GM12878 (cell line): ENCODE data around the gene SPATA25. TPM values are rescaled to one million over a fixed set of nuclear protein-coding genes. Genes with fewer than 3 reads are reported as not detected.

Experiments used
- ATAC-seq: fragments of 200-7000 bp; cut with Tn5 transposase; 3 replicates; pipeline ENCODE4 v1.9.1; 2020; ENCODE audit warnings: mild to moderate bottlenecking, moderate library complexity
- BruUV-seq: library from RNA; stranded (reverse); fragments of 400-500 nt; replicated peaks from 2 replicates; lab custom pipeline; 2021; lab: Mats Ljungman, UMichigan
- CTCF ChIA-PET: fragments of 300-600 bp; sonication (Branson Sonifier 250); formaldehyde crosslinking; extraction: SDS; loops from one replicate; lab custom pipeline; 2021; ENCODE audit warnings: inconsistent platforms; lab: Yijun Ruan, JAX
- POLR2A ChIA-PET: fragments of 350-600 bp; formaldehyde crosslinking; extraction: SDS; loops from one replicate; lab custom pipeline; 2021; ENCODE audit warnings: inconsistent platforms; lab: Charles Lee
- RAD21 ChIA-PET: fragments of 300-600 bp; sonication (Branson Sonifier 250); formaldehyde crosslinking; loops from one replicate; lab custom pipeline; 2023; ENCODE audit warnings: antibody characterized with exemption; ENCODE audit not compliant: unreplicated experiment; lab: Charles Lee
- SMC1A ChIA-PET: fragments of 300-600 bp; sonication (Branson Sonifier 250); formaldehyde crosslinking; loops from one replicate; lab custom pipeline; 2023; ENCODE audit not compliant: unreplicated experiment, uncharacterized antibody; lab: Charles Lee
- DNase-seq: peaks from one replicate; pipeline ENCODE4 v3.0.0-alpha.2; 2011; ENCODE audit warnings: low read depth, low spot score
- FAIRE-seq: peaks from 3 replicates; lab custom pipeline; 2011; peaks lifted over from hg19 to GRCh38; lab: Jason Lieb, UNC
- H2AFZ ChIP-seq: 2 replicates; pipeline ENCODE4 v1.6.0; 2011; ENCODE audit warnings: low read depth, low read length, control low read depth; ENCODE audit not compliant: control insufficient read depth
- H3K27ac ChIP-seq: 2 replicates; pipeline ENCODE4 v1.5.1; 2011; ENCODE audit warnings: control low read depth; ENCODE audit not compliant: control insufficient read depth, insufficient read depth
- H3K27me3 ChIP-seq, 2 experiments: replicated peaks in 1 of 2; 2 replicates each; pipeline versions ENCODE4 v1.6.0 to v1.6.1; 2011; ENCODE audit warnings: low read length in 1 of 2; ENCODE audit not compliant: control insufficient read depth in 2 of 2, insufficient read depth in 2 of 2
- H3K36me3 ChIP-seq, 2 experiments: 2 replicates each; pipeline ENCODE4 v1.5.1; 2011; ENCODE audit warnings: low read length in 1 of 2; ENCODE audit not compliant: control insufficient read depth in 2 of 2, insufficient read depth in 2 of 2
- H3K4me1 ChIP-seq: 2 replicates; pipeline ENCODE4 v1.6.1; 2011; ENCODE audit warnings: mild to moderate bottlenecking, low read length, moderate library complexity, mixed read lengths; ENCODE audit not compliant: control insufficient read depth, insufficient read depth
- H3K4me2 ChIP-seq: 2 replicates; pipeline ENCODE4 v1.6.0; 2011; ENCODE audit warnings: control low read depth; ENCODE audit not compliant: control insufficient read depth, insufficient read depth
- H3K4me3 ChIP-seq: fragments of 200-600 bp; sonication (generic); 2 replicates; pipeline ENCODE4 v1.5.1; 2016
- H3K79me2 ChIP-seq: 2 replicates; pipeline ENCODE4 v1.6.0; 2011; ENCODE audit warnings: low read length; ENCODE audit not compliant: control insufficient read depth, insufficient read depth
- H3K9ac ChIP-seq: 2 replicates; pipeline ENCODE4 v1.8.0; 2011; ENCODE audit warnings: low read length, control low read depth, mixed read lengths; ENCODE audit not compliant: control insufficient read depth, insufficient read depth
- H3K9me3 ChIP-seq: replicated peaks from 3 replicates; pipeline ENCODE4 v1.5.1; 2011; ENCODE audit warnings: mild to moderate bottlenecking, low read length; ENCODE audit not compliant: control insufficient read depth, insufficient read depth
- H4K20me1 ChIP-seq: 2 replicates; pipeline ENCODE4 v1.6.0; 2011; ENCODE audit not compliant: control insufficient read depth, insufficient read depth
- ATF7 ChIP-seq: fragments of 450-650 bp; IDR thresholded peaks from 2 replicates; pipeline ENCODE4 v1.6.1; 2016; ENCODE audit warnings: low read depth, mild to moderate bottlenecking
- FOXM1 ChIP-seq: IDR thresholded peaks from 2 replicates; pipeline ENCODE4 v1.6.1; 2012; ENCODE audit warnings: low read depth, mild to moderate bottlenecking, inconsistent platforms, low read length, moderate library complexity
- KAT2A ChIP-seq: conservative IDR thresholded peaks from 2 replicates; pipeline ENCODE4 v1.6.1; 2011; ENCODE audit warnings: low read depth, low read length; ENCODE audit not compliant: control insufficient read depth
- RAD51 ChIP-seq: fragments of 450-650 bp; IDR thresholded peaks from 2 replicates; pipeline ENCODE4 v1.6.1; 2016; ENCODE audit warnings: moderate library complexity, mild to moderate bottlenecking, inconsistent platforms
- SMC3 ChIP-seq: IDR thresholded peaks from 2 replicates; pipeline ENCODE4 v1.6.1; 2011; ENCODE audit warnings: low read length, improper control_type of control experiment, borderline replicate concordance
- SPI1 ChIP-seq: IDR thresholded peaks from 2 replicates; pipeline ENCODE4 v1.6.1; 2011; ENCODE audit warnings: low read depth, mild to moderate bottlenecking, low read length, moderate library complexity, borderline replicate concordance; ENCODE audit not compliant: insufficient read depth
- ZNF217 ChIP-seq: fragments of 450-650 bp; IDR thresholded peaks from 2 replicates; pipeline ENCODE4 v1.6.1; 2017; ENCODE audit warnings: antibody characterized with exemption, mild to moderate bottlenecking
- WGBS: methylation state at CpG from one replicate; pipeline ENCODE4 v1.1.6; 2016; ENCODE audit warnings: low lambda C conversion rate; ENCODE audit not compliant: insufficient replicate concordance, insufficient coverage; ENCODE audit errors: missing lambda C conversion rate; 5-methylcytosine and 5-hydroxymethylcytosine counted together
- in situ Hi-C: fragments of 300-500 bp; cut with MboI; formaldehyde crosslinking; loops from 9 replicates; pipeline ENCODE4 v1.14.3; 2018; ENCODE audit warnings: mixed read lengths
- intact Hi-C: fragments of 100-400 bp; cut with micrococcal nuclease; formaldehyde crosslinking; loops from one replicate; pipeline ENCODE4 v1.14.2; 2022; ENCODE audit not compliant: unreplicated experiment
- polyA plus RNA-seq, 11 experiments: library from polyadenylated mRNA; depleted of rRNA in 4 of 11; unstranded in 6 of 11; stranded (reverse) in 5 of 11; fragments of >200 nt; fragmentation: Nextera tagmentation in 4 of 11; fragmentation: Illumina TruSeq in 1 of 11; extraction: Ambion mirVana in 4 of 11; extraction: Trizol in 1 of 11; gene quantifications; 1 replicate in 1 of 11; 2 replicates in 10 of 11; pipeline versions ENCODE4 v1.2.1 to v1.2.3, GENCODE V29; 2011 to 2016; ENCODE audit warnings: inconsistent platforms in 2 of 11, missing spikeins in 2 of 11, low read depth in 1 of 11
- total RNA-seq, 4 experiments: library from RNA; depleted of rRNA in 3 of 4; stranded (reverse); fragments of >200 nt in 3 of 4; fragmentation: Illumina TruSeq in 1 of 4; extraction: Trizol in 1 of 4; gene quantifications; 2 replicates each; pipeline versions ENCODE4 v1.2.1 to v1.2.3, GENCODE V29; 2013 to 2021
- TF ChIP-seq, protein P1 (sequence below): fragments of 450-650 bp; formaldehyde crosslinking; IDR thresholded peaks from 2 replicates; pipeline ENCODE4 v1.4.0; 2022; ENCODE audit warnings: mild to moderate bottlenecking, moderate library complexity

Gene SPATA25
- total and polyA plus RNA-seq, 10 of the 15 experiments (the other 5 are each of a cell fraction or from before 2014, with no cell fraction given) = 0.28 to 2.9 (median 1.3) TPM; not detected in 3

DNA sequence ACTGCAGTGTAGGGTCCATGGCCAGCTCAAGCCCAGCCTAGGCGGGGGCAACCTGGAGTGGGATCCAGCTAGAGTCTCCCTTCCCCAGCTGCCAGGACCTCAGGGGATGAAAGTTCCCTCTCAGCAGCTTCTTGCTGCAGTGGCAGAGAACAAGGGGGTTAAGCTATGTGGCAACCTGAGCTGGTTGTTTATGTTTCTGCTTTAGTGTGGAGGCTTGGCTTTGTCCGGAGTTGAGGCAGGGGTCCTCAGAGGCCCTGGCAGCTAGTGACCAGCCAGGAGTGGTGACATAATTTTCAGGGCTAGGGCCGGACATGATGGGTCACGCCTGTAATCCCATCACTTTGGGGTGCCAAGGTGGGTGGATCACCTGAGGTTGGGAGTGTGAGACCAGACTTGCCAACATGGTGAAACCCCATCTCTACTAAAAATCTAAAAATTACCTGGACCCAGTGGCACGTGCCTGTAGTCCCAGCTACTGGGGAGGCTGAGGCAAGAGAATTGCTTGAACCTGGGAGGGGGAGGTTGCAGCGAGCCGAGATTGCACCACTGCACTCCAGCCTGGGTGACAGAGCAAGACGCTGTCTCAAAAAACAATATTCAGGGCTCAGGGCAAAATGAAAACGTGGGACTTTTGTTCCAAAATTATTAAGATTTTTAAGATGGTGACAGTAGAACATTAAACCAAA, 38.5 kb upstream of the SPATA25 start:
- BruUV-seq = no TSS peak
- ChIA-PET POLR2A (interaction anchor here (0.6 kb wide), 1 partner anchor 9 kb away, joined by 4 read pairs; no protein-coding TSS in a partner anchor), SMC1A (no interaction called here), RAD21 (interaction anchor here (1.1 kb wide), 1 partner anchor 127 kb away, joined by 3 read pairs; no protein-coding TSS in a partner anchor), CTCF (interaction anchor here (0.8 to 1.9 kb wide), 2 partner anchors 9 to 127 kb away, joined by 3 to 6 read pairs; no protein-coding TSS in a partner anchor)
- Histone ChIP-seq H3K27me3 (no peaks in the 10 kb centered on the region), H2AFZ (no peak overlapping the region), H3K36me3 (no peaks in the 10 kb centered on the region), H3K27ac (no peak overlapping the region), H3K79me2 (no peaks in the 10 kb centered on the region), H3K4me3 (no peak overlapping the region), H3K9ac (no peak overlapping the region), H3K4me1 (no peaks in the 10 kb centered on the region), H3K9me3 (no peaks in the 10 kb centered on the region), H3K4me2 (no peak overlapping the region), H4K20me1 (no peaks in the 10 kb centered on the region)
- no peak for ATAC-seq
- TF ChIP-seq SMC3 (no peak), ZNF217 (no peak), FOXM1 (no peak)
- FAIRE-seq = no peak
- no peak for DNase-seq
- in situ Hi-C loops = no loop called here
- intact Hi-C loops = no loop called here
- 22% methylated on average over 9 of the region's 9 CpGs for WGBS

DNA sequence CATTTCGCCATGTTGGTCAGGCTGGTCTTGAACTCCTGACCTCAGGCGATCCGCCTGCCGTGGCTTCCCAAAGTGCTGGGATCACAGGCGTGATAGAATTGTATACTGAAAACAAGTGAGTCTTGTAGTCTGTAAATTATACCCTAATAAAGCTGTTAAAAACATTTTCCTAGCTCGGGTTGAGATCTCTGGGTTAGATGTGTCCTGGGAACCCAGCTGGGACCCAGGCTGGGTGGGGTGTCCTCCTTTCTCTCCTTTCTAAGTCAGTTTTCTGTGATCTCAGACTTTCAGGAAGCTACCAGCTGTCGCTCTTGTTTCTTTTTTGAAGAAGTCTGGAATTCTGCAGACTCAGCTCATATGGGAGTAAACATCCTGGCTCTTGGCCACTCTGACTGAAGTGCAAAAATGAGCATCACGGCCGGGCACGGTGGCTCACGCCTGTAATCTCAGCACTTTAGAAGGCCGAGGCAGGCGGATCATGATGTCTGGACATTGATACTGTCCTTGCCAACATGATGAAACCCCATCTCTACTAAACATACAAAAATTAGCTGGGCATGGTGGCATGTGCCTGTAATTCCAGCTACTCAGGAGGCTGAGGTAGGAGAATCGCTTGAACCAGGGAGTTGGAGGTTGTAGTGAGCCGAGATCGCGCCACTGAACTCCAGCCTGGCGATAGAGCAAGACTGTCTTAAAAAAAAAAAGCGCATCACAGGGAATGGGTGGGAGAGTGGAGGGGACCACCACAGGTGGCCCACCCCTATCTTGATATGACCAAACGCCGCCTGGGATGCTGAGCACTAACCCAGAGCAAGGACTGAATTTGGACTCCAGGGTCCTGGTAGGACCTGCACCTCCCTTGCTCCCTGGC, 37.2 kb upstream of the SPATA25 start:
- Histone ChIP-seq H3K4me2 (no peak overlapping the region), H4K20me1 (no peaks in the 10 kb centered on the region), H3K9me3 (no peaks in the 10 kb centered on the region), H3K79me2 (no peaks in the 10 kb centered on the region), H2AFZ (no peak overlapping the region), H3K36me3 (no peaks in the 10 kb centered on the region), H3K27me3 (no peaks in the 10 kb centered on the region), H3K9ac (no peak overlapping the region), H3K4me1 (no peaks in the 10 kb centered on the region), H3K27ac (no peak overlapping the region), H3K4me3 (no peak overlapping the region)
- ChIA-PET SMC1A (interaction anchor here (0.6 to 0.9 kb wide), 2 partner anchors 10 to 36 kb away, joined by 4 to 7 read pairs; no protein-coding TSS in a partner anchor), POLR2A (interaction anchor here (0.6 kb wide), 1 partner anchor 209 kb away, joined by 3 read pairs; no protein-coding TSS in a partner anchor), RAD21 (no interaction called here), CTCF (interaction anchor here (1.0 to 2.0 kb wide), 4 partner anchors 9 to 125 kb away, joined by 4 to 10 read pairs (median 6); partner anchors contain the start of genes CTSA and NEURL2)
- ATAC-seq (no peak), DNase-seq (no peak), FAIRE-seq (no peak)
- WGBS = 68% methylated on average over 21 of the region's 21 CpGs
- intact Hi-C loops = no loop called here
- in situ Hi-C loops = no loop called here
- BruUV-seq = no TSS peak
- TF ChIP-seq SPI1 = no peak
- TF ChIP-seq RAD51 = no peak
- TF ChIP-seq, protein P1, sequence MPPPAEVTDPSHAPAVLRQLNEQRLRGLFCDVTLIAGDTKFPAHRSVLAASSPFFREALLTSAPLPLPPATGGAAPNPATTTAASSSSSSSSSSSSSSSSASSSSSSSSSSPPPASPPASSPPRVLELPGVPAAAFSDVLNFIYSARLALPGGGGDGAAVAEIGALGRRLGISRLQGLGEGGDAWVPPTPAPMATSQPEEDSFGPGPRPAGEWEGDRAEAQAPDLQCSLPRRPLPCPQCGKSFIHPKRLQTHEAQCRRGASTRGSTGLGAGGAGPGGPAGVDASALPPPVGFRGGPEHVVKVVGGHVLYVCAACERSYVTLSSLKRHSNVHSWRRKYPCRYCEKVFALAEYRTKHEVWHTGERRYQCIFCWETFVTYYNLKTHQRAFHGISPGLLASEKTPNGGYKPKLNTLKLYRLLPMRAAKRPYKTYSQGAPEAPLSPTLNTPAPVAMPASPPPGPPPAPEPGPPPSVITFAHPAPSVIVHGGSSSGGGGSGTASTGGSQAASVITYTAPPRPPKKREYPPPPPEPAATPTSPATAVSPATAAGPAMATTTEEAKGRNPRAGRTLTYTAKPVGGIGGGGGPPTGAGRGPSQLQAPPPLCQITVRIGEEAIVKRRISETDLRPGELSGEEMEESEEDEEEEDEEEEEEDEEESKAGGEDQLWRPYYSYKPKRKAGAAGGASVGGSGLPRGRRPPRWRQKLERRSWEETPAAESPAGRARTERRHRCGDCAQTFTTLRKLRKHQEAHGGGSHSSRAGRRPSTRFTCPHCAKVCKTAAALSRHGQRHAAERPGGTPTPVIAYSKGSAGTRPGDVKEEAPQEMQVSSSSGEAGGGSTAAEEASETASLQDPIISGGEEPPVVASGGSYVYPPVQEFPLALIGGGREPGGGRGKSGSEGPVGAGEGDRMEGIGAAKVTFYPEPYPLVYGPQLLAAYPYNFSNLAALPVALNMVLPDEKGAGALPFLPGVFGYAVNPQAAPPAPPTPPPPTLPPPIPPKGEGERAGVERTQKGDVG = no peak
- TF ChIP-seq ATF7 = no peak
- no peak for TF ChIP-seq KAT2A
